Measurements from ENCODE around the gene CETN2.

The CETN2 gene

DNA sequence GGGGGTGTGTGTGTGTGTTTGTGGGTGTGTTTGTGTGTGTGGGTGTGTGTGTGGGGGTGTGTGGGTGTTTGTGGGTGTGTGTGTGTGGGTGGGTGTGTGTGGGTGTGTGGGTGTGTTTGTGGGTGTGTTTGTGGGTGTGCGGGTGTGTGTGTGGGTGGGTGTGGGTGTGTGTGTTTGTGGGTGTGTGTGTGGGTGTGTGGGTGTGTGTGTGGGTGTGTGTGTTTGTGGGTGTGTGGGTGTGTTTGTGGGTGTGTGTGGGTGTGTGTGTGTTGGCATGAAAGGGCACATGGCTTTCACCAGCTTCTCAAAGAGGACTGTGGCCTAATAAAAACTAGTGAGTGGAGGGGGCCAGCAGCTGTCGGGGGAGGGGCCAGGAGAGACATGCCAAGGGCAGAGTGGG is 42.0 kb upstream of the CETN2 start:
- TF ChIP-seq, protein P1, sequence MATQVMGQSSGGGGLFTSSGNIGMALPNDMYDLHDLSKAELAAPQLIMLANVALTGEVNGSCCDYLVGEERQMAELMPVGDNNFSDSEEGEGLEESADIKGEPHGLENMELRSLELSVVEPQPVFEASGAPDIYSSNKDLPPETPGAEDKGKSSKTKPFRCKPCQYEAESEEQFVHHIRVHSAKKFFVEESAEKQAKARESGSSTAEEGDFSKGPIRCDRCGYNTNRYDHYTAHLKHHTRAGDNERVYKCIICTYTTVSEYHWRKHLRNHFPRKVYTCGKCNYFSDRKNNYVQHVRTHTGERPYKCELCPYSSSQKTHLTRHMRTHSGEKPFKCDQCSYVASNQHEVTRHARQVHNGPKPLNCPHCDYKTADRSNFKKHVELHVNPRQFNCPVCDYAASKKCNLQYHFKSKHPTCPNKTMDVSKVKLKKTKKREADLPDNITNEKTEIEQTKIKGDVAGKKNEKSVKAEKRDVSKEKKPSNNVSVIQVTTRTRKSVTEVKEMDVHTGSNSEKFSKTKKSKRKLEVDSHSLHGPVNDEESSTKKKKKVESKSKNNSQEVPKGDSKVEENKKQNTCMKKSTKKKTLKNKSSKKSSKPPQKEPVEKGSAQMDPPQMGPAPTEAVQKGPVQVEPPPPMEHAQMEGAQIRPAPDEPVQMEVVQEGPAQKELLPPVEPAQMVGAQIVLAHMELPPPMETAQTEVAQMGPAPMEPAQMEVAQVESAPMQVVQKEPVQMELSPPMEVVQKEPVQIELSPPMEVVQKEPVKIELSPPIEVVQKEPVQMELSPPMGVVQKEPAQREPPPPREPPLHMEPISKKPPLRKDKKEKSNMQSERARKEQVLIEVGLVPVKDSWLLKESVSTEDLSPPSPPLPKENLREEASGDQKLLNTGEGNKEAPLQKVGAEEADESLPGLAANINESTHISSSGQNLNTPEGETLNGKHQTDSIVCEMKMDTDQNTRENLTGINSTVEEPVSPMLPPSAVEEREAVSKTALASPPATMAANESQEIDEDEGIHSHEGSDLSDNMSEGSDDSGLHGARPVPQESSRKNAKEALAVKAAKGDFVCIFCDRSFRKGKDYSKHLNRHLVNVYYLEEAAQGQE (IDR thresholded peaks at IDR 0.05; ENCODE audit: insufficient read depth in 1 of 2, low read depth in 2 of 2, low read length in 2 of 2), result no peak
- TF ChIP-seq POLR2AphosphoS5 (IDR thresholded peaks at IDR 0.05; ENCODE audit: low read depth, low read length) (no peak), FOXP2 (optimal IDR thresholded peaks at IDR 0.05; ENCODE audit: borderline replicate concordance, extremely low read depth, extremely low read length, insufficient read depth) (no peak)

DNA sequence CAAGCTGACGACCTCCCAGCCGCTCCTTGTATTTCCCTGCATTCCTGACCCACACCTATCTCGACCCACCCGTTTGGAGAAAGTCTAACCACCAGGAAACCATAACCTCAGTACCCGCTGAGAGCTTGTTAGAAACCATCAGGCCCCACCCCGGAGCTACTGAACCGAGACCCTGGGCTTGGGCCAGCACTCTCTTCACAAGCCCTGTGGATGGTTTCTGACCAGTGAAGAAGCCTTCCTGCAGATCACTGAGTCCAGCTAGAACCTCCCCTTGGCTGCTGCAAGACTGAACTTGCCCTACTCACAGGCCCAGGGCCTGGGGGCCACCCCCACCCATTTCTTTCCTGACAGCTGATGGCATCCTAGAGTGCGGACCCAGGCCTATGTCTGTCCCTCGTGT is 40.7 kb upstream of the CETN2 start:
- TF ChIP-seq FOXP2 (optimal IDR thresholded peaks at IDR 0.05; ENCODE audit: borderline replicate concordance, extremely low read depth, extremely low read length, insufficient read depth) (no peak), POLR2AphosphoS5 (IDR thresholded peaks at IDR 0.05; ENCODE audit: low read depth, low read length) (no peak), SIN3A (IDR thresholded peaks at IDR 0.05; ENCODE audit: borderline replicate concordance, insufficient read depth, low read length) (no peak), TAF1 (IDR thresholded peaks at IDR 0.05; ENCODE audit: borderline replicate concordance, insufficient read depth, low read length) (no peak)
- TF ChIP-seq, protein P1 (IDR thresholded peaks at IDR 0.05; ENCODE audit: insufficient read depth in 1 of 2, low read depth in 2 of 2, low read length in 2 of 2), result no peak

DNA sequence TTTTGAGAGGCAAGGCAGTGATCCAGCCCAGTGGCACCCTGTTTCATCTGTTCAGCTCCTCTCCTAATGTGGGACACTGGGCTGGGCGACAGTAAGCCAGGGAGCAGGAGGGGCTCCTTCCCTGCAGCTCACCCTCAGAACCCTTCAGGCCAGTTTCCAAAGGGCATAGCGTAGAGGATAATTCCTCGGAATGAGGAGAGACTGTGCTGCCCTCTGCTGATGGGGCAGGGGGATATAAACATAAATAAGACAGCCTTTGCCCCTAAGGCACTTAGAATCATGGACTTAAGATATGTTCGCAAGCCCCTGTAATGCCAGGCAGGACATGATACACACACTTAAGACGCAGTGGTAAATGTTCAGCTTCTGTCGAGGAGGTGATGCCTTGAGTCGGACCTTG is 39.4 kb upstream of the CETN2 start:
- TF ChIP-seq SIN3A (IDR thresholded peaks at IDR 0.05; ENCODE audit: borderline replicate concordance, insufficient read depth, low read length) (no peak), FOXP2 (optimal IDR thresholded peaks at IDR 0.05; ENCODE audit: borderline replicate concordance, extremely low read depth, extremely low read length, insufficient read depth) (no peak), POLR2AphosphoS5 (IDR thresholded peaks at IDR 0.05; ENCODE audit: low read depth, low read length) (no peak)

DNA sequence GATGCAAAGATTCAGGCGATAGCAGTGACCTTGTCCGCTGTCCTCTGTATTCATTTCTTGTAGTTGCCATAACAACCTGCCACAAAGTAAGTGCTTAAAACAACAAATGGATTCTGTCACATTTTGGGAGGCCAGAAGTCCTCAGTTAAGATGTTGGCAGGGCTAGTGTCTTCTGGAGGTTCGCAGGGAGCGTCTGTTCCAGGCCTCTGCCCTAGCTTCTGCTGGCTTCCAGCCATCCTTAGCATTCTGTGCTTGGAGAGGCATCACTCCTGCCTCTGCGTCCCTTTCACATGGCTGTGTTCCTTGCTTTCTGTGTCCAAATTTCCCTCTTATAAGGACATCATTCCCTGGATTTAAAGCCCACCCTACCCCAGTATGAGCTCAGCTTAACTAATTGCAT is 35.8 kb upstream of the CETN2 start:
- no peak for TF ChIP-seq FOXP2 (optimal IDR thresholded peaks at IDR 0.05; ENCODE audit: borderline replicate concordance, extremely low read depth, extremely low read length, insufficient read depth)
- no peak for TF ChIP-seq SIN3A (IDR thresholded peaks at IDR 0.05; ENCODE audit: borderline replicate concordance, insufficient read depth, low read length)
- no peak for TF ChIP-seq TAF1 (IDR thresholded peaks at IDR 0.05; ENCODE audit: borderline replicate concordance, insufficient read depth, low read length)
- TF ChIP-seq, protein P1 (IDR thresholded peaks at IDR 0.05; ENCODE audit: insufficient read depth in 1 of 2, low read depth in 2 of 2, low read length in 2 of 2), result no peak
- TF ChIP-seq POLR2AphosphoS5 (IDR thresholded peaks at IDR 0.05; ENCODE audit: low read depth, low read length), result no peak

DNA sequence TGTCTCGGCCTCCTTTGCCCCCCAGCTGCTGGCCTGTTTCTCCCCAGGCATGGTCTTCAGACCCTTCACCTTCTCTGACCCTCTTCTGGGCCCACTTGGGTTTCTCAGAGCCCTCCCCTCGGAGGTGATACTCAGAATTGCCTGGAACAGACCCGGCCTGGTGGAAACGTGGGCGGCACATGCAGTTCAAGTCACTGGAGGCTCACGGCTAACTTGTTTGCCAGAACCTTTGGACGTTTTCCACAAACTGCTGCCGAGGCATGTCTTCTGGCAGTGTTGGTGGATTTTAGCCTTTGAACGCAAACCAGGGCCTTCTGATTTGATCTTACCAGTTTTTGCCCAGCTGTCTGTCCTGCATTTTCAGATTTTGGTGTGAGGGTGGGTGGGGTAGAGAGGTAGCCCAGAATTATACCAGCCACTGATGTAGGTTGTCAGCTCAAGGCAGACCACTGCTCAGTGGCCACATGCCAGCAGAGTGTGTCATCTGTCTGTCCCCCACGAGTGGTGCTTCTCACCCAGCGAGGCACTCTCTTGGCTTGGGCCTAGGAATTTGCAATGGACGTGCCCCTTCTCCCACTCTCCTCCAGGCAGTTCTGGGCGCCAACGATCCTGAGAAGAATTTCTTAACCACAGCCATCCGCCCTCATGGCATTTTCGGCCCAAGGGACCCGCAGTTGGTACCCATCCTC is 34.8 kb upstream of the CETN2 start:
- TF ChIP-seq TAF1 (IDR thresholded peaks at IDR 0.05; ENCODE audit: borderline replicate concordance, insufficient read depth, low read length) (no peak), POLR2AphosphoS5 (IDR thresholded peaks at IDR 0.05; ENCODE audit: low read depth, low read length) (no peak), FOXP2 (optimal IDR thresholded peaks at IDR 0.05; ENCODE audit: borderline replicate concordance, extremely low read depth, extremely low read length, insufficient read depth) (no peak), SIN3A (IDR thresholded peaks at IDR 0.05; ENCODE audit: borderline replicate concordance, insufficient read depth, low read length) (no peak)
- TF ChIP-seq, protein P1 (IDR thresholded peaks at IDR 0.05; ENCODE audit: insufficient read depth in 1 of 2, low read depth in 2 of 2, low read length in 2 of 2), result no peak

Measured in PFSK-1 (cell line).